ENCODE data around the gene SLK. TPM values are rescaled to one million over a fixed set of nuclear protein-coding genes. Genes with fewer than 3 reads are reported as not detected.

Gene SLK
- total and polyA plus RNA-seq, 2 donors (not counting 3 experiments of a cell fraction or from before 2014, with no cell fraction given): 4.5 to 36.0 TPM

DNA sequence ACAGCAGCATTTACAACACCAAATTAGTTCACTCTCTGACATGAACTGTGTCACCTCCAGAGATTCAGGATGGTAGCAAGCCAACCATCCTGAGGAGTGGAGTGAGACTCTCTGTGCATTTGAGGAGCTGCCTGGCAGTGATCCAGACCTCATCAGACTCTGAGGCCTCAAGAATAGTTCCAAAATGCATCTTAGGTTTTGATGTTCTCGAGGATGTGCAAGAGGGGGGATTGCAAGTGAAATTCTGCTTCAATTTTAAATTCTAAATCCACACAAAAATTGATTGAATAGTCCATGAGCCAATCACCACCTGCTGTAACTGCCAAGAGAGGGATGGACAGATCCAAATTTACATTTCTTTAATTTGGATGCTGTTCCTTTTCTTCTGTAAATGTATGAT, 49.7 kb downstream of the SLK start:
- intact Hi-C loops (cut with micrococcal nuclease): no loop called here
- no peak for FAIRE-seq
- CTCF ChIA-PET: interaction anchor here (1.0 to 3.0 kb wide), 2 partner anchors 10 to 129 kb away, joined by 4 to 16 read pairs; no protein-coding TSS in a partner anchor

More for the DNA sequence above, 49.7 kb downstream of the SLK start:
- peaks cover 4 to 6% of the 10 kb centered on the region in 2 experiments for H3K36me3 ChIP-seq (ENCODE audit: control insufficient read depth in 2 of 2, extremely low read depth in 1 of 2, insufficient read depth in 2 of 2, low read length in 2 of 2)
- H3K27ac ChIP-seq (ENCODE audit: insufficient read depth, low read depth, low read length): no peak overlapping the region
- H3K27me3 ChIP-seq (ENCODE audit: control insufficient read depth in 2 of 2, insufficient read depth in 2 of 2, low read length in 2 of 2): no peaks in the 10 kb centered on the region
- H3K4me3 ChIP-seq (replicated peaks in 1 of 3; ENCODE audit: insufficient read depth in 1 of 3, low read depth in 1 of 3, low read length in 3 of 3): no peak overlapping the region
- POLR2A ChIA-PET: no interaction called here
- no peaks in the 10 kb centered on the region for H3K9me3 ChIP-seq (replicated peaks; ENCODE audit: control insufficient read depth, insufficient read depth, low read length)
- no peak for DNase-seq (ENCODE audit: low read depth, low spot score)
- peaks cover 13% of the 10 kb centered on the region for H3K4me1 ChIP-seq (ENCODE audit: control insufficient read depth, extremely low read depth, insufficient read depth, low read length)
- H2AFZ ChIP-seq (ENCODE audit: low read depth, low read length): no peak overlapping the region
- dilution Hi-C loops (cut with MboI; ENCODE audit: extremely low pct_ligation_motif_present, low sequenced_read_pairs): no loop called here
- BruUV-seq (replicated peaks): no TSS peak
- H3K9ac ChIP-seq (replicated peaks; ENCODE audit: extremely low read depth, insufficient read depth, low read length): no peak overlapping the region
- no peaks in the 10 kb centered on the region for H4K20me1 ChIP-seq (replicated peaks; ENCODE audit: control insufficient read depth, extremely low read depth, insufficient read depth, low read length)
- H3K4me2 ChIP-seq (ENCODE audit: insufficient read depth, low read length): no peak overlapping the region
- peaks cover 2% of the 10 kb centered on the region for H3K79me2 ChIP-seq (ENCODE audit: control insufficient read depth, insufficient read depth, low read length)
- H3K9me1 ChIP-seq (replicated peaks; ENCODE audit: control insufficient read depth, extremely low read depth, insufficient read depth, low read length): no peaks in the 10 kb centered on the region
- TF ChIP-seq JUN (IDR thresholded peaks at IDR 0.05; ENCODE audit: borderline replicate concordance, insufficient read depth, insufficient read length, low read depth) (no peak), EZH2 (IDR thresholded peaks at IDR 0.05; ENCODE audit: borderline replicate concordance, low read depth, low read length, severe bottlenecking) (no peak), MYC (IDR thresholded peaks at IDR 0.05; ENCODE audit: low read depth, low read length) (no peak), GATA2 (IDR thresholded peaks at IDR 0.05; ENCODE audit: insufficient read depth, insufficient read length, low read depth, low read length) (no peak), POLR2A (IDR thresholded peaks at IDR 0.05; ENCODE audit: low read depth, low read length) (no peak), POLR2AphosphoS5 (IDR thresholded peaks at IDR 0.05; ENCODE audit: insufficient read depth, low read depth, low read length) (no peak), FOS (IDR thresholded peaks at IDR 0.05; ENCODE audit: borderline replicate concordance, insufficient read depth, low read length) (no peak)
- TF ChIP-seq, protein P1, sequence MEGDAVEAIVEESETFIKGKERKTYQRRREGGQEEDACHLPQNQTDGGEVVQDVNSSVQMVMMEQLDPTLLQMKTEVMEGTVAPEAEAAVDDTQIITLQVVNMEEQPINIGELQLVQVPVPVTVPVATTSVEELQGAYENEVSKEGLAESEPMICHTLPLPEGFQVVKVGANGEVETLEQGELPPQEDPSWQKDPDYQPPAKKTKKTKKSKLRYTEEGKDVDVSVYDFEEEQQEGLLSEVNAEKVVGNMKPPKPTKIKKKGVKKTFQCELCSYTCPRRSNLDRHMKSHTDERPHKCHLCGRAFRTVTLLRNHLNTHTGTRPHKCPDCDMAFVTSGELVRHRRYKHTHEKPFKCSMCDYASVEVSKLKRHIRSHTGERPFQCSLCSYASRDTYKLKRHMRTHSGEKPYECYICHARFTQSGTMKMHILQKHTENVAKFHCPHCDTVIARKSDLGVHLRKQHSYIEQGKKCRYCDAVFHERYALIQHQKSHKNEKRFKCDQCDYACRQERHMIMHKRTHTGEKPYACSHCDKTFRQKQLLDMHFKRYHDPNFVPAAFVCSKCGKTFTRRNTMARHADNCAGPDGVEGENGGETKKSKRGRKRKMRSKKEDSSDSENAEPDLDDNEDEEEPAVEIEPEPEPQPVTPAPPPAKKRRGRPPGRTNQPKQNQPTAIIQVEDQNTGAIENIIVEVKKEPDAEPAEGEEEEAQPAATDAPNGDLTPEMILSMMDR (IDR thresholded peaks at IDR 0.05; ENCODE audit: extremely low read depth in 1 of 2, insufficient read depth in 1 of 2, low read depth in 1 of 2, low read length in 2 of 2): no peak
- TF ChIP-seq, protein P2, sequence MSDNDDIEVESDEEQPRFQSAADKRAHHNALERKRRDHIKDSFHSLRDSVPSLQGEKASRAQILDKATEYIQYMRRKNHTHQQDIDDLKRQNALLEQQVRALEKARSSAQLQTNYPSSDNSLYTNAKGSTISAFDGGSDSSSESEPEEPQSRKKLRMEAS (IDR thresholded peaks at IDR 0.05; ENCODE audit: insufficient read depth, insufficient read length): no peak

Measured in endothelial cell of umbilical vein (primary cell).